Smooth muscle cell (in vitro differentiated cells): ENCODE results near the gene LACRT. TPM values are rescaled to one million over a fixed set of nuclear protein-coding genes. Genes with fewer than 3 reads are reported as not detected.

ENCODE experiments used
- DNase-seq: peaks from one replicate; lab custom pipeline; 2025; ENCODE audit not compliant: unreplicated experiment; lab: John Stamatoyannopoulos, UW
- H2AFZ ChIP-seq: fragments of 200-600 bp; sonication (generic); 2 replicates; pipeline ENCODE4 v1.6.0; 2016; ENCODE audit warnings: antibody characterized with exemption, low read depth, mild to moderate bottlenecking
- H3F3A ChIP-seq: fragments of 200-600 bp; sonication (generic); 2 replicates; pipeline ENCODE4 v1.6.0; 2017; ENCODE audit warnings: antibody characterized with exemption, low read depth
- H3K27ac ChIP-seq: fragments of 200-600 bp; sonication (generic); 2 replicates; pipeline ENCODE4 v1.5.1; 2016; ENCODE audit warnings: low read depth, mild to moderate bottlenecking
- H3K27me3 ChIP-seq: fragments of 200-600 bp; sonication (generic); 2 replicates; pipeline ENCODE4 v1.6.1; 2016; ENCODE audit warnings: low read depth, mild to moderate bottlenecking
- H3K36me3 ChIP-seq: fragments of 200-600 bp; sonication (generic); 2 replicates; pipeline ENCODE4 v1.5.1; 2016; ENCODE audit warnings: low read depth
- H3K4me1 ChIP-seq: fragments of 200-600 bp; sonication (generic); 2 replicates; pipeline ENCODE4 v1.5.1; 2016; ENCODE audit warnings: low read depth
- H3K4me2 ChIP-seq: fragments of 200-600 bp; sonication (generic); 2 replicates; pipeline ENCODE4 v1.6.0; 2016; ENCODE audit warnings: mild to moderate bottlenecking
- H3K4me3 ChIP-seq: fragments of 200-600 bp; sonication (generic); 2 replicates; pipeline ENCODE4 v1.5.1; 2016; ENCODE audit warnings: mild to moderate bottlenecking
- H3K79me2 ChIP-seq: fragments of 200-600 bp; sonication (generic); 2 replicates; pipeline ENCODE4 v1.6.0; 2016; ENCODE audit warnings: low read depth, mild to moderate bottlenecking
- H3K9ac ChIP-seq: fragments of 200-600 bp; sonication (generic); 2 replicates; pipeline ENCODE4 v1.6.0; 2016; ENCODE audit warnings: low read depth
- H3K9me3 ChIP-seq: fragments of 200-600 bp; sonication (generic); replicated peaks from 2 replicates; pipeline ENCODE4 v1.5.1; 2016; ENCODE audit warnings: low read depth
- H4K20me1 ChIP-seq: fragments of 200-600 bp; sonication (generic); 2 replicates; pipeline ENCODE4 v1.6.0; 2016; ENCODE audit warnings: low read depth
- WGBS: methylation state at CpG from one replicate; pipeline ENCODE4 v1.1.7; 2016; ENCODE audit warnings: low lambda C conversion rate; 5-methylcytosine and 5-hydroxymethylcytosine counted together
- polyA plus RNA-seq: library from polyadenylated mRNA; unstranded; fragments of >200 nt; fragmentation: Nextera tagmentation; extraction: Ambion mirVana; gene quantifications from 2 replicates; pipeline ENCODE4 v1.2.1, GENCODE V29; 2016
- total RNA-seq: library from RNA; depleted of rRNA; stranded (reverse); fragments of >200 nt; gene quantifications from 2 replicates; pipeline ENCODE4 v1.2.3, GENCODE V29; 2014
- TF ChIP-seq, protein P1 (sequence below): fragments of 200-600 bp; sonication (generic); IDR thresholded peaks from 2 replicates; pipeline ENCODE4 v1.5.1; 2017; ENCODE audit warnings: borderline replicate concordance, mild to moderate bottlenecking, antibody characterized with exemption; ENCODE audit not compliant: insufficient read depth, poor library complexity, severe bottlenecking

Gene LACRT
- total and polyA plus RNA-seq, 2 experiments from 2014 or later, result not detected

DNA sequence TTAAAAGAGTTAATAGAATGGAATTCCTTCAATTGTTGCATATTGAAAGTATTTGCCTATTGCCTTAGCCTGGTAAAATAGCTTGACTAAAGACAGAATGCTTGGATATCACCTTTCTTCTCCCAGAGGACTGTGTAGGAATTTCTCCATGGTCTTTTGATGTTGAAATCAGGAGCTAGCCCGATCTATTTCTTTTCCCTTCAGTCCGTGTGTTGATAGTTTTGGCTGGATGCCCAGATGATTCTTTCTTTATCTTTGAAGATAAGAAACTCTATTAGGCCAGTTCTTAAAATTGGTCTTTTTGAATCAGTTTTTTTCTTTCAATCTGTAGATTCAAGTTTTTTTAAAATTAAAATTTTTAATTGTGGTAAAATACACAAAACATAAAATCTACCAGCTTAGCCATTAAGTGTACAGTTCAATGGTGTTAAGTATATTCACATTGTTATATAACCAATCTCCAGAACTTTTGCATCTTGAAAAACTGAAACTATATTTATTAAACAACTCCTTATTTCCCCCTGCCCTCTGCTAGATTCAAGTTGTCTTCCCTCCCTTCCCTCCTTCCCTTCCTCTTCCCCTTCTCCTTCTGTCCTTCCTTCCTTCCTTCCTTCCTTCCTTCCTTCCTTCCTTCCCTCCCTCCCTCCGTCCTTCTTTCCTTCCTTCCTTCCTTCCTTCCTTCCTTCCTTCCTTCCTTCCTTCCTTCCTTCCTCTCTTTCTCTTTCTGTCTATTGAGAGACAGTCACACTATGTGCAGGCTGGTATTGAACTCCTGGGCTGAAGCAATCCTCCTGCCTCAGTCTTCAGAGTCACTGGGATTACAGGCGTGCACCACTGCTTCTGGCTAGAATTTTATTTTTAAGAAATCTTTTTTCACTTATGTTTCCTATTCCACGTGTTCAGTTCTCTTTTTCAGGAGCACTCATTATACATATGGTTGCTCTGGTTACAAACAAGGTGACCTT lies 10.1 kb downstream of the LACRT start:
- 67% methylated on average over 5 of the region's 5 CpGs for WGBS
- Histone ChIP-seq H3K4me1 (no peaks in the 10 kb centered on the region), H3K9me3 (no peaks in the 10 kb centered on the region), H4K20me1 (no peaks in the 10 kb centered on the region), H3F3A (no peaks in the 10 kb centered on the region), H3K27me3 (peaks cover 41% of the 10 kb centered on the region), H3K36me3 (no peaks in the 10 kb centered on the region), H2AFZ (no peak overlapping the region), H3K4me2 (no peak overlapping the region), H3K9ac (no peak overlapping the region), H3K79me2 (no peaks in the 10 kb centered on the region), H3K27ac (no peak overlapping the region), H3K4me3 (no peak overlapping the region)
- DNase-seq, result no peak
- TF ChIP-seq, protein P1, sequence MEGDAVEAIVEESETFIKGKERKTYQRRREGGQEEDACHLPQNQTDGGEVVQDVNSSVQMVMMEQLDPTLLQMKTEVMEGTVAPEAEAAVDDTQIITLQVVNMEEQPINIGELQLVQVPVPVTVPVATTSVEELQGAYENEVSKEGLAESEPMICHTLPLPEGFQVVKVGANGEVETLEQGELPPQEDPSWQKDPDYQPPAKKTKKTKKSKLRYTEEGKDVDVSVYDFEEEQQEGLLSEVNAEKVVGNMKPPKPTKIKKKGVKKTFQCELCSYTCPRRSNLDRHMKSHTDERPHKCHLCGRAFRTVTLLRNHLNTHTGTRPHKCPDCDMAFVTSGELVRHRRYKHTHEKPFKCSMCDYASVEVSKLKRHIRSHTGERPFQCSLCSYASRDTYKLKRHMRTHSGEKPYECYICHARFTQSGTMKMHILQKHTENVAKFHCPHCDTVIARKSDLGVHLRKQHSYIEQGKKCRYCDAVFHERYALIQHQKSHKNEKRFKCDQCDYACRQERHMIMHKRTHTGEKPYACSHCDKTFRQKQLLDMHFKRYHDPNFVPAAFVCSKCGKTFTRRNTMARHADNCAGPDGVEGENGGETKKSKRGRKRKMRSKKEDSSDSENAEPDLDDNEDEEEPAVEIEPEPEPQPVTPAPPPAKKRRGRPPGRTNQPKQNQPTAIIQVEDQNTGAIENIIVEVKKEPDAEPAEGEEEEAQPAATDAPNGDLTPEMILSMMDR, result no peak

DNA sequence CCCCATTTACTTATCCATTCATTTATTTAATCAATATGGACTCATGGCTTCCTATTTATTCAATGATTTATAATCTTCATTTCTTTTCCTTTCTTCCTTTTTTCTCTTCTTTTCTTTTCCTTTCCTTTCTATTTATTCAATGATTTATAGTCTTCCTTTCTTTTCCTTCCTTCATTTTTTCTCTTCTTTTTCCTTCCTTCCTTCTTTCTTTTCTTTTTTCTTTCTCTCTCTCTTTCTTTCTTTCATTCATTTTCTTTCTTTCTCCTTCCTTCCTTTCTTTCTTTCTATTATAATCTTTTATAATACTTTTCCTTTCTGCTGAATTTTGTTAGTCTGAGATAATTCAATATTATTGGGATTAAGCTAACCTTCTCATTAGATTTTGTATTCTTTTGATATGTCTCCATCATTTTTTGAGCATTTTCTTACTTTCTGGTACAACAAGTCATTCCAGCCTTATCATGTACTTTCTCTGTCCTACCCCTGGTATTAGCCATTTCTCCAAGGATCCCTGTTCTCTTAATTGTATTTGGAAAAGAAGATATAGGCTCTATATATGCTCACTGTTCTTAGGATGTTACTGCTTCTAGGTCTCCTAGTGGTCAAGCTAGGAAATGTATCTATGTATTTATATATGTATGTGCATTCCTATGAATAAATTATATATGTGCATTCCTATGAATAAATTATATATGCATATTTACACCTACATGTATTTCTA lies 12.1 kb downstream of the LACRT start:
- Histone ChIP-seq H3K4me3 (no peak overlapping the region), H3K27me3 (peaks cover 57% of the 10 kb centered on the region), H3K9me3 (no peaks in the 10 kb centered on the region), H3K4me1 (no peaks in the 10 kb centered on the region), H3K79me2 (no peaks in the 10 kb centered on the region), H3K9ac (no peak overlapping the region), H2AFZ (no peak overlapping the region), H3K4me2 (no peak overlapping the region), H4K20me1 (no peaks in the 10 kb centered on the region), H3K27ac (no peak overlapping the region), H3K36me3 (no peaks in the 10 kb centered on the region), H3F3A (no peaks in the 10 kb centered on the region)
- no peak for DNase-seq
- TF ChIP-seq, protein P1, result peak; percentile 37

DNA sequence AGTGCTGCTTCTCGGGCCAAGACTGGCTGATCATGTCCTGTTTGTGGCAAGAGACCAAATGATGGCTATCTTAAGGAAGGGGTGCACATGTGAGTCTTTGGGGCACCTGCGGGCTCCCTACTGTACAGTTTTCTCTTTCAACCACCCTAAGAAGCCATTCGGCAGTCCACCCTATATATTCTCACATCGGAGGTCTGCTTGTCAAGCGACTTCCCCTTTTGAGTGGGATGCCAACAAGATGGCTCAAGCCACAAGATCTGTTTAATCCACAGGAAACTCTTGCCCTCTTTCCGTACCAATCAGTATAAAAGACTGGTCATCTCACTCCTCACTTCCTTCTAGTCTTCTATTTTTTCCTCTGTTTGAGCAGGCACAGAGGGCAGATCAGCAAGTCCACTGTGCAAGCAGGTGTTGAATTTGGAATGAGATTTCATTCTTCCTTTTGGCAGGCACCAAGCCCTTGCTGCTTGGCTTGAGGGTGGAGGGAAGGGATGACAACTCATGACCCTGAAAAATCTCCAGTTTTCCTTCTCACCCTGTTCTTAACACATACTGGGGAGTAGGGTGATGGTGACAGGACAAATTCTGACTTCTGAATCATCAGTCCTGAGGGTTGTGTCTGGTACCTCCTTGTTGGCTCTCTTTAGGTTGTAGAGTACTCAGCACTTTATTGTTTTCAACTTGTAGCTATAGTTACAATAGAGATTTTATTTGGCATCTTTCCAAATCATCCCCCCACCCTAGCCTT lies 17.6 kb downstream of the LACRT start:
- Histone ChIP-seq H3K4me3 (no peak overlapping the region), H3K9me3 (no peaks in the 10 kb centered on the region), H3K4me1 (no peaks in the 10 kb centered on the region), H3F3A (no peaks in the 10 kb centered on the region), H3K36me3 (no peaks in the 10 kb centered on the region), H3K27me3 (peaks cover 64% of the 10 kb centered on the region), H3K27ac (no peak overlapping the region), H4K20me1 (no peaks in the 10 kb centered on the region), H3K9ac (no peak overlapping the region), H3K4me2 (no peak overlapping the region), H3K79me2 (no peaks in the 10 kb centered on the region), H2AFZ (no peak overlapping the region)
- WGBS, result 87% methylated on average over 6 of the region's 6 CpGs
- DNase-seq, result no peak
- TF ChIP-seq, protein P1, result no peak
